Measurements from ENCODE around the gene MAP1S.
A peak's percentile ranks its signal among the peaks of the same experiment; 100 is the strongest.

MAP1S gene

GRCh38 chr19:17719730-17720400, 585 bp downstream of the MAP1S start:
- peak; percentile 61 for DNase-seq
- H3K4me1 Mint-ChIP-seq (ENCODE audit: low read depth): peaks cover 41% of the 10 kb centered on the region
- H3K27ac Mint-ChIP-seq: peak overlapping the region; percentile 80
- no peaks in the 10 kb centered on the region for H3K27me3 Mint-ChIP-seq
- H3K4me3 Mint-ChIP-seq: peak overlapping the region; percentile 84
- H3K9me3 Mint-ChIP-seq: no peaks in the 10 kb centered on the region
- peaks cover 42% of the 10 kb centered on the region for H3K36me3 Mint-ChIP-seq (ENCODE audit: low read depth)

GRCh38 chr19:17720440-17720839, 1.2 kb downstream of the MAP1S start:
- Mint-ChIP-seq H3K9me3 (no peaks in the 10 kb centered on the region), H3K4me3 (peak overlapping the region; percentile 84), H3K4me1 (ENCODE audit: low read depth) (peaks cover 41% of the 10 kb centered on the region), H3K36me3 (ENCODE audit: low read depth) (peaks cover 47% of the 10 kb centered on the region), H3K27me3 (no peaks in the 10 kb centered on the region), H3K27ac (peak overlapping the region; percentile 80)
- peak; percentile 38 for DNase-seq

GRCh38 chr19:17721111-17721628, 1.9 kb downstream of the MAP1S start:
- no peaks in the 10 kb centered on the region for H3K27me3 Mint-ChIP-seq
- no peaks in the 10 kb centered on the region for H3K9me3 Mint-ChIP-seq
- DNase-seq: no peak
- H3K4me1 Mint-ChIP-seq (ENCODE audit: low read depth): peaks cover 41% of the 10 kb centered on the region
- H3K36me3 Mint-ChIP-seq (ENCODE audit: low read depth): peaks cover 51% of the 10 kb centered on the region
- H3K4me3 Mint-ChIP-seq: peak overlapping the region; percentile 84
- peak overlapping the region; percentile 80 for H3K27ac Mint-ChIP-seq

GRCh38 chr19:17721821-17722220, 2.5 kb downstream of the MAP1S start:
- H3K4me1 Mint-ChIP-seq (ENCODE audit: low read depth): peaks cover 41% of the 10 kb centered on the region
- no peak for DNase-seq
- H3K27me3 Mint-ChIP-seq: no peaks in the 10 kb centered on the region
- peak overlapping the region; percentile 84 for H3K4me3 Mint-ChIP-seq
- no peaks in the 10 kb centered on the region for H3K9me3 Mint-ChIP-seq
- peak overlapping the region; percentile 80 for H3K27ac Mint-ChIP-seq
- H3K36me3 Mint-ChIP-seq (ENCODE audit: low read depth): peaks cover 54% of the 10 kb centered on the region

- Mint-ChIP-seq H3K4me1 (ENCODE audit: low read depth) (peaks cover 36% of the 10 kb centered on the region), H3K36me3 (ENCODE audit: low read depth) (peaks cover 61% of the 10 kb centered on the region), H3K27ac (no peak overlapping the region), H3K27me3 (no peaks in the 10 kb centered on the region), H3K9me3 (no peaks in the 10 kb centered on the region), H3K4me3 (no peak overlapping the region)
- no peak for DNase-seq
Measured at GRCh38 chr19:17722655-17723240, 3.5 kb downstream of the MAP1S start.

GRCh38 chr19:17724655-17725054, 5.4 kb downstream of the MAP1S start:
- Mint-ChIP-seq H3K36me3 (ENCODE audit: low read depth) (peaks cover 77% of the 10 kb centered on the region), H3K27ac (no peak overlapping the region), H3K27me3 (no peaks in the 10 kb centered on the region), H3K9me3 (no peaks in the 10 kb centered on the region), H3K4me1 (ENCODE audit: low read depth) (peaks cover 37% of the 10 kb centered on the region), H3K4me3 (no peak overlapping the region)
- DNase-seq: no peak

- DNase-seq: no peak
- Mint-ChIP-seq H3K27ac (no peak overlapping the region), H3K27me3 (no peaks in the 10 kb centered on the region), H3K4me1 (ENCODE audit: low read depth) (peaks cover 39% of the 10 kb centered on the region), H3K36me3 (ENCODE audit: low read depth) (peaks cover 78% of the 10 kb centered on the region), H3K9me3 (no peaks in the 10 kb centered on the region), H3K4me3 (no peak overlapping the region)
Measured at GRCh38 chr19:17725422-17726078, 6.3 kb downstream of the MAP1S start.

GRCh38 chr19:17726136-17726741, 7.0 kb downstream of the MAP1S start:
- Mint-ChIP-seq H3K36me3 (ENCODE audit: low read depth) (peaks cover 80% of the 10 kb centered on the region), H3K4me3 (no peak overlapping the region), H3K4me1 (ENCODE audit: low read depth) (peaks cover 37% of the 10 kb centered on the region), H3K27me3 (no peaks in the 10 kb centered on the region), H3K9me3 (no peaks in the 10 kb centered on the region), H3K27ac (no peak overlapping the region)
- DNase-seq: no peak

- no peak overlapping the region for H3K27ac Mint-ChIP-seq
- no peak for DNase-seq
- peaks cover 80% of the 10 kb centered on the region for H3K36me3 Mint-ChIP-seq (ENCODE audit: low read depth)
- H3K27me3 Mint-ChIP-seq: no peaks in the 10 kb centered on the region
- H3K4me3 Mint-ChIP-seq: no peak overlapping the region
- peaks cover 32% of the 10 kb centered on the region for H3K4me1 Mint-ChIP-seq (ENCODE audit: low read depth)
- no peaks in the 10 kb centered on the region for H3K9me3 Mint-ChIP-seq
Measured at GRCh38 chr19:17726964-17727773, 7.9 kb downstream of the MAP1S start.

GRCh38 chr19:17727843-17728242, 8.6 kb downstream of the MAP1S start:
- H3K4me1 Mint-ChIP-seq (ENCODE audit: low read depth): peaks cover 34% of the 10 kb centered on the region
- H3K36me3 Mint-ChIP-seq (ENCODE audit: low read depth): peaks cover 85% of the 10 kb centered on the region
- no peaks in the 10 kb centered on the region for H3K9me3 Mint-ChIP-seq
- no peak overlapping the region for H3K27ac Mint-ChIP-seq
- H3K4me3 Mint-ChIP-seq: no peak overlapping the region
- H3K27me3 Mint-ChIP-seq: no peaks in the 10 kb centered on the region
- no peak for DNase-seq

- no peak overlapping the region for H3K27ac Mint-ChIP-seq
Measured at GRCh38 chr19:17733127-17733526, 13.8 kb downstream of the MAP1S start.

GRCh38 chr19:17734146-17734545, 14.9 kb downstream of the MAP1S start:
- Mint-ChIP-seq H3K36me3 (ENCODE audit: low read depth) (peaks cover 89% of the 10 kb centered on the region), H3K4me1 (ENCODE audit: low read depth) (peaks cover 27% of the 10 kb centered on the region), H3K27ac (no peak overlapping the region)

More at GRCh38 chr19:17733127-17733526, 13.8 kb downstream of the MAP1S start:
- Mint-ChIP-seq H3K4me1 (ENCODE audit: low read depth) (peaks cover 28% of the 10 kb centered on the region), H3K36me3 (ENCODE audit: low read depth) (peaks cover 92% of the 10 kb centered on the region), H3K27me3 (no peaks in the 10 kb centered on the region), H3K4me3 (no peak overlapping the region), H3K9me3 (no peaks in the 10 kb centered on the region)
- no peak for DNase-seq

GRCh38 chr19:17735410-17735809, 16.1 kb downstream of the MAP1S start:
- no peak overlapping the region for H3K4me3 Mint-ChIP-seq
- no peaks in the 10 kb centered on the region for H3K27me3 Mint-ChIP-seq
- H3K36me3 Mint-ChIP-seq (ENCODE audit: low read depth): peaks cover 76% of the 10 kb centered on the region
- peaks cover 18% of the 10 kb centered on the region for H3K4me1 Mint-ChIP-seq (ENCODE audit: low read depth)
- no peak overlapping the region for H3K27ac Mint-ChIP-seq
- H3K9me3 Mint-ChIP-seq: no peaks in the 10 kb centered on the region
- DNase-seq: no peak

More at GRCh38 chr19:17734146-17734545, 14.9 kb downstream of the MAP1S start:
- H3K9me3 Mint-ChIP-seq: no peaks in the 10 kb centered on the region
- H3K27me3 Mint-ChIP-seq: no peaks in the 10 kb centered on the region
- no peak overlapping the region for H3K4me3 Mint-ChIP-seq
- no peak for DNase-seq

- Mint-ChIP-seq H3K4me3 (no peak overlapping the region), H3K4me1 (ENCODE audit: low read depth) (peaks cover 5% of the 10 kb centered on the region), H3K27me3 (no peaks in the 10 kb centered on the region), H3K27ac (no peak overlapping the region), H3K36me3 (ENCODE audit: low read depth) (peaks cover 56% of the 10 kb centered on the region), H3K9me3 (no peaks in the 10 kb centered on the region)
- DNase-seq: no peak
Measured at GRCh38 chr19:17737690-17738153, 18.4 kb downstream of the MAP1S start.
